SU-DHL-6 (cell line): ENCODE data around the gene TBC1D32.

Source experiments
- H2AFZ ChIP-seq: fragments of 200-600 bp; sonication (generic); 2 replicates; pipeline ENCODE4 v1.6.1; 2014; ENCODE audit warnings: low read depth, mild to moderate bottlenecking, moderate library complexity, mixed read lengths, antibody characterized with exemption, low read length; ENCODE audit not compliant: severe bottlenecking
- H3F3A ChIP-seq: fragments of 200-600 bp; shearing (Covaris generic); 2 replicates; pipeline ENCODE4 v1.6.0; 2016; ENCODE audit warnings: antibody characterized with exemption, mild to moderate bottlenecking; ENCODE audit not compliant: insufficient read depth
- H3K27ac ChIP-seq: fragments of 200-600 bp; sonication (generic); 2 replicates; pipeline ENCODE4 v1.5.1; 2016; ENCODE audit warnings: low read depth, mild to moderate bottlenecking, low read length, moderate library complexity, mixed read lengths
- H3K27me3 ChIP-seq: fragments of 200-600 bp; sonication (generic), shearing (Covaris generic); 2 replicates; pipeline ENCODE4 v1.6.0; 2014; ENCODE audit warnings: mild to moderate bottlenecking, low read length
- H3K36me3 ChIP-seq: fragments of 200-600 bp; sonication (generic); 2 replicates; pipeline ENCODE4 v1.6.1; 2014; ENCODE audit warnings: mild to moderate bottlenecking, low read length, mixed read lengths
- H3K4me2 ChIP-seq: fragments of 300-600, 200-600 bp; shearing (Covaris generic), sonication (generic); 2 replicates; pipeline ENCODE4 v1.6.0; 2014; ENCODE audit warnings: low read length, low read depth, mild to moderate bottlenecking; ENCODE audit not compliant: poor library complexity, severe bottlenecking
- H3K4me3 ChIP-seq: fragments of 200-600 bp; sonication (generic); 2 replicates; pipeline ENCODE4 v1.5.1; 2014; ENCODE audit warnings: antibody characterized with exemption, low read length, mild to moderate bottlenecking, mixed read lengths; ENCODE audit not compliant: insufficient read depth, poor library complexity, severe bottlenecking
- H3K79me2 ChIP-seq: fragments of 200-600 bp; sonication (generic); 2 replicates; pipeline ENCODE4 v1.6.1; 2014; ENCODE audit warnings: mild to moderate bottlenecking, low read length, moderate library complexity; ENCODE audit not compliant: insufficient read depth
- H3K9ac ChIP-seq: fragments of 200-600 bp; sonication (generic); 2 replicates; pipeline ENCODE4 v1.7.0; 2014; ENCODE audit warnings: mild to moderate bottlenecking, low read length
- H3K9me2 ChIP-seq: fragments of 200-600 bp; sonication (generic); replicated peaks from 2 replicates; pipeline ENCODE4 v1.6.1; 2014; ENCODE audit warnings: low read length; ENCODE audit not compliant: insufficient read depth
- H3K9me3 ChIP-seq: fragments of 200-600 bp; sonication (generic); 2 replicates; pipeline ENCODE4 v1.6.1; 2014; ENCODE audit warnings: low read length, mixed read lengths; ENCODE audit not compliant: insufficient read depth
- H4K20me1 ChIP-seq: fragments of 200-600 bp; sonication (generic); 2 replicates; pipeline ENCODE4 v1.6.1; 2014; ENCODE audit warnings: low read depth, mild to moderate bottlenecking, antibody characterized with exemption, low read length, moderate library complexity, mixed read lengths
- EZH2phosphoT487 ChIP-seq: fragments of 200-600 bp; sonication (generic), shearing (Covaris generic); conservative IDR thresholded peaks from 2 replicates; pipeline ENCODE4 v1.6.1; 2018; ENCODE audit warnings: mild to moderate bottlenecking, antibody characterized with exemption, low read length, moderate library complexity, mixed read lengths
- TF ChIP-seq, protein P1 (sequence below): fragments of 200-600 bp; sonication (generic); IDR thresholded peaks from one replicate; pipeline ENCODE4 v1.5.1; 2017; ENCODE audit warnings: antibody characterized with exemption, mild to moderate bottlenecking, low read length, moderate library complexity; ENCODE audit not compliant: insufficient read depth, poor library complexity, severe bottlenecking

Gene TBC1D32

DNA sequence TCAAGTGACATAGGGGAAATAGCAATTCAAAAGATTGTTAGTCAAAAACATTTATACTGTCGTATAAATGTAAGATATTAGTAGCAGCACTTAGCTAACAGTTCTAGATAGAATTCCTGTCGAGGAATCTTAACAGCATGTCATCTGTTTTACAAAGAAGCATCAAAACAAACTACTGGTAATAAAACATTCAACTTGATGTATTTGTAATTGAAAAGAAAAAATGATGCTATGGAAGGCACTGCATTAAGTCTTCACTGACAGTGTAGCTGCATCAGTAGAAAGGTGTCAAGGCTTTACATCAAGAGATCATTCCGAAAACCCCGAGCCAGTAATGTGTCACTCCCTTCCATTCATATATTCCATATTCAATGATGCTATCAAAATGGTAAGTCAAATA, 223.5 kb downstream of the TBC1D32 start:
- H3K4me2 ChIP-seq: no peak overlapping the region
- H3K9me3 ChIP-seq: no peaks in the 10 kb centered on the region
- no peaks in the 10 kb centered on the region for H4K20me1 ChIP-seq
- no peak for TF ChIP-seq EZH2phosphoT487
- TF ChIP-seq, protein P1, sequence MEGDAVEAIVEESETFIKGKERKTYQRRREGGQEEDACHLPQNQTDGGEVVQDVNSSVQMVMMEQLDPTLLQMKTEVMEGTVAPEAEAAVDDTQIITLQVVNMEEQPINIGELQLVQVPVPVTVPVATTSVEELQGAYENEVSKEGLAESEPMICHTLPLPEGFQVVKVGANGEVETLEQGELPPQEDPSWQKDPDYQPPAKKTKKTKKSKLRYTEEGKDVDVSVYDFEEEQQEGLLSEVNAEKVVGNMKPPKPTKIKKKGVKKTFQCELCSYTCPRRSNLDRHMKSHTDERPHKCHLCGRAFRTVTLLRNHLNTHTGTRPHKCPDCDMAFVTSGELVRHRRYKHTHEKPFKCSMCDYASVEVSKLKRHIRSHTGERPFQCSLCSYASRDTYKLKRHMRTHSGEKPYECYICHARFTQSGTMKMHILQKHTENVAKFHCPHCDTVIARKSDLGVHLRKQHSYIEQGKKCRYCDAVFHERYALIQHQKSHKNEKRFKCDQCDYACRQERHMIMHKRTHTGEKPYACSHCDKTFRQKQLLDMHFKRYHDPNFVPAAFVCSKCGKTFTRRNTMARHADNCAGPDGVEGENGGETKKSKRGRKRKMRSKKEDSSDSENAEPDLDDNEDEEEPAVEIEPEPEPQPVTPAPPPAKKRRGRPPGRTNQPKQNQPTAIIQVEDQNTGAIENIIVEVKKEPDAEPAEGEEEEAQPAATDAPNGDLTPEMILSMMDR: no peak
- H3K9ac ChIP-seq: no peak overlapping the region
- H3K79me2 ChIP-seq: no peaks in the 10 kb centered on the region
- H3K36me3 ChIP-seq: no peaks in the 10 kb centered on the region
- H2AFZ ChIP-seq: no peak overlapping the region
- H3K27me3 ChIP-seq: no peaks in the 10 kb centered on the region
- no peaks in the 10 kb centered on the region for H3F3A ChIP-seq
- no peaks in the 10 kb centered on the region for H3K9me2 ChIP-seq
- H3K4me3 ChIP-seq: no peak overlapping the region
- H3K27ac ChIP-seq: no peak overlapping the region

DNA sequence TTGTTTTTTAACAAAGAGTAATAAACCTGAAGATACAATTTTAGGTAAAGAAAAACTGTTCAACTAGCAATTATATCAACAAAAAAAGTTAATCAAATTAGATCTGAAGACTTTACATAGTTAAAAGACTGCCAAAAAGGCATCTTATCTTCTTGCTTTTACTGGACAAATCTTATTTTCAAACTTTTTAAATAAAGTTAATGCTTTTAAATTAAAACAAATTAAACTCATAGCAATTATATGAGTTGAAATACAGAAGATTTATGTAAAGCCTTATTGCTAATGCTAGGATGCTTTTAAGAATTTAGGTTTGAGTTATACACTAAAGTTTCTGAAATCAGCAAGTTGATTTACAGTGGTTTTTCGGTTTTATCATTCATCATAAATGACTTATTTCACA, 227.3 kb downstream of the TBC1D32 start:
- no peaks in the 10 kb centered on the region for H3K79me2 ChIP-seq
- H3K36me3 ChIP-seq: no peaks in the 10 kb centered on the region
- no peaks in the 10 kb centered on the region for H3K27me3 ChIP-seq
- H3K9me2 ChIP-seq: no peaks in the 10 kb centered on the region
- H3K4me3 ChIP-seq: no peak overlapping the region
- no peaks in the 10 kb centered on the region for H4K20me1 ChIP-seq
- no peaks in the 10 kb centered on the region for H3F3A ChIP-seq
- H2AFZ ChIP-seq: no peak overlapping the region
- H3K27ac ChIP-seq: no peak overlapping the region
- no peak overlapping the region for H3K4me2 ChIP-seq
- TF ChIP-seq, protein P1: no peak
- H3K9ac ChIP-seq: no peak overlapping the region
- H3K9me3 ChIP-seq: no peaks in the 10 kb centered on the region

DNA sequence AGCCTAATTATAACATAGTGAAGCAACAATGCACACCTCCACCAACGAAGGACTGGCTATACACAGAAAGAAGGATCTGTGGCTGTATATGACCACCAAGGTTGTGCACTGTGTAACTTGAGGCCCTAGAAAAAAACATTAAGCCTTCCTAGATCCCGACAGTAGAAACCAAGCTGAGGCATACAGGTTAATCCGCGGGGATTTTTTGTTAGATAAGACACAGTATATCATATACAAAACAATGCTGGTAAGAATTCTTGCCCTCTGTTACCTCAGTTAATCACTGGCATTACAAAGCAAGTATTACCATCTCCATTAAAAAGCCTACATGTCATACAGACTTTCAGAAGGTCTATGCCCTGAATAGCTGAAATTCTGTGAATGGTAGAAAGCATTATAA, 228.8 kb downstream of the TBC1D32 start:
- no peak for TF ChIP-seq EZH2phosphoT487
- H3F3A ChIP-seq: no peaks in the 10 kb centered on the region
- no peaks in the 10 kb centered on the region for H3K36me3 ChIP-seq
- H3K9me3 ChIP-seq: no peaks in the 10 kb centered on the region
- no peak overlapping the region for H3K4me3 ChIP-seq
- no peak overlapping the region for H2AFZ ChIP-seq
- no peaks in the 10 kb centered on the region for H3K27me3 ChIP-seq
- no peaks in the 10 kb centered on the region for H3K9me2 ChIP-seq
- H3K9ac ChIP-seq: no peak overlapping the region
- no peak overlapping the region for H3K4me2 ChIP-seq
- H4K20me1 ChIP-seq: no peaks in the 10 kb centered on the region
- no peaks in the 10 kb centered on the region for H3K79me2 ChIP-seq
- H3K27ac ChIP-seq: no peak overlapping the region

DNA sequence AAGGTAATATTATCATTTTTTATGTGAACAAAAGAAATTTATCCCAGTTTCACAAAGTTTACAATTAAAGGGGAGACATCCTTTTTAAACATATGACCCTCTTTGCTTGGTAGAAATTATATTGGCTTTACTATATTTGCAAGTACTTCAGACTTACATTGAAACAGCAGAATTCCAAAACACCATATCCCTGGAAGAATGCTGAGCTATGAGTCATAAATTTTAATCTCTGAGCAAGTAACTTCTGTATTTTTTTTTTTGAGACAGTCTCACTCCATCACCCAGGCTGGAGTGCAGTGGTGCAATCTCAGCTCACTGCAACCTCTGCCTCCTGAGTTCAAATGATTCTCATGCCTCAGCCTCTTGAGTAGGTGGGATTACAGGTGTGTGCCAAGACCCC, 240.4 kb downstream of the TBC1D32 start:
- Histone ChIP-seq H3K4me2 (no peak overlapping the region), H3K4me3 (no peak overlapping the region), H3F3A (no peaks in the 10 kb centered on the region), H3K9ac (no peak overlapping the region), H3K9me3 (no peaks in the 10 kb centered on the region), H4K20me1 (no peaks in the 10 kb centered on the region), H2AFZ (no peak overlapping the region), H3K27me3 (no peaks in the 10 kb centered on the region), H3K27ac (no peak overlapping the region), H3K9me2 (no peaks in the 10 kb centered on the region), H3K79me2 (no peaks in the 10 kb centered on the region), H3K36me3 (no peaks in the 10 kb centered on the region)
- TF ChIP-seq, protein P1: no peak
- no peak for TF ChIP-seq EZH2phosphoT487
